ENCODE data around the gene SLC6A11.
A peak's percentile ranks its signal among the peaks of the same experiment; 100 is the strongest.

SLC6A11 gene

DNA sequence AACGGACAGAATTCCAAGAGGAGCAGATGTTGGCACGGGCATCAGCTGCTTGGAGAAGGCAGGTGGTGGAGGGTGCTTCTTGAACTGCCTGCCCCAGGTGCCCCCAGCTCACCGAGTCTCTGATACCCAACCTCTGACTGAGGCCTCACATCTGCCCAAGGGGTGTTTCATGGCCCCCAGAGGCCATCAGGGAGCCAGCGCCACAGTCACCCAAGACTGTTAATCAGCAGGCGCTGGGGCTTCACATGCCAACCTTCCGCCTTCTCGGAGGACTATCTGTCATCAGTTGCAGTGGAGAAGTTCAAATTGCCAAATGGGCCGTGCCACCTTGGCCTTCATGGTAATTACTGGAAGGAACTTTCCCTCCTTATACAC, 114.6 kb downstream of the SLC6A11 start:
- no peak for DNase-seq (ENCODE audit: low read depth in 2 of 2)

DNA sequence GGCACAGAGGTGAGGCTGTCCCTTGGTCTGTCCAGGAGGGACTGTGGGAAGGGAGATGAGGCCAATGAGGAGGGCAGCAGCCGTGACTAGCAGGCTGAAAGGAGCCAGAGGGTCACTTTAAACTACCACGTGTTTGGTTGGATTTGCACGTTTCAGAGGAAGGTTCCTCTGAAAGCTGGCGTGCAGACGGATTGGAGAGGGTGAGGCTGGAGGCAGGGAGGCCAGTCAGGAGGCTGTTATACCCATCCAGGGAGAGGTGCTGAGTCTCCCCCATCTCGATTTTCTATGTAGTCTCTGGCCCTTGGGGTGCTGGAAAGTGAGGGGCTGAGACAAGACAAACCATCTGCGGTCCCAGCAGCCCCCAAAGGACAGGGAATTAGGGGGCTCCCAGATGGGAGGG, 116.6 kb downstream of the SLC6A11 start:
- DNase-seq (ENCODE audit: low read depth in 2 of 2) = no peak

DNA sequence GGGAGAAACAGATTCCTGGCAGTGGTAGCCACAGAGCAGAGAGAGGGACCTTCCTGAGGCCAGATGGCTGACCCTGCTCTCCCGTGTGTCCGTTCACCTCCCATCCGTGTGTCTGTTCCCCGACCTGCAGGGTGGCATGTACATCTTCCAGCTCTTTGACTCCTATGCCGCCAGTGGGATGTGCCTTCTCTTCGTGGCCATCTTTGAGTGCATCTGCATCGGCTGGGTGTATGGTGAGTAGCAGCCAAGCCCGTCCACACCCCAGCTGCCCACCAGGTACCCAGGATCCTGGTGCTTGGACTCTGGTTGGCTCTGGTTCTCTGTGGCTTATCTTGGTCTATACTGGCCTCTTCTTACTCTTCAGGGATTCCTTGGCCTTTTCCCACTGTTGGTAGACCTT, 117.0 kb downstream of the SLC6A11 start:
- no peak for DNase-seq (ENCODE audit: low read depth in 2 of 2)

DNA sequence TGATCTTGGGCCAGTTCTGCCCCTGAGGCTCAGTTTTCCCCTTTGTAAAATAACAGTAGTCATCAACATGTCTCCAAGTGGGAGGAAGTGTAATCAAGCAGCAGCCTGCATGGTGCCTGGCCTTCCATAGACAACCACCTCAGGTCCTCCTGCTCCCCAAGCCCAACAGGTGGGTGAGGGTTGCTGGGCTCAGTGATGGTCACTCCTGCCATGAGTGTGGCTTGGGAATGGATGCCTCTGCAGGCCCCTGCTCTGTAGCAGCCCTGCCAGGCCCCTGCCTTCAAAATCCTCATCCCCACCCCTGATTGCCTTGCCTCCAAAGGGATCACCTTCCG, 117.4 kb downstream of the SLC6A11 start:
- DNase-seq (ENCODE audit: low read depth in 2 of 2) = no peak

DNA sequence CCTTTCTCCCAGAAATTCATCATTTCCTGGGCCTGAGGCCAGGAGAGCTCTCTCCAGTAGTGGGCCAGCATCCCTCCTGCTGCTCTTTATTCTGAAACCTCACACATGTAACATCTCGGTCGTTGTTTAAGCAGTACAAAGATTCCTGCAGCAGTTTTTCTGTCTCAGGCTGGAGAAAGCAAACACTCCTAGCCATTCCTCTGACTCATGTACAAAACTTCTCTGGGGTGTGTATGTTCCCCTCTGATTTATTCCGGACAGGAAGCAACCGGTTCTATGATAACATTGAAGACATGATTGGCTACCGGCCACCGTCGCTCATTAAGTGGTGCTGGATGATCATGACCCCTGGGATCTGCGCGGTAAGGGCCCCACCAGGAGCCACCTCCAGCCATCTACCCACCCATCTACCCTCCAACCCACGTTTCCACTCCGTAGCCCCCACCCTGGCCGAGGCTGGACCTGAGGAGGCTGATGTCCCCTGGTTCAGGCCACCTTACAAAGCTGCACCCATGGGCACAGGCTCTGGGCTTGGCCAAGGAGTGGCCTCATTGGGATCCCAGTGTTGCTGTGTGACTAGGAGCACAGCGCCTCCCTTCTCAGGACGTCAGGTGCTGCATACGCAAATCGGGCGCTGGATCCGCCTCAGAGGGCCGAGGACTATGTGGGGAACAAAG, 117.9 kb downstream of the SLC6A11 start:
- DNase-seq (ENCODE audit: low read depth in 2 of 2) = peak; percentile 12 to 23

DNA sequence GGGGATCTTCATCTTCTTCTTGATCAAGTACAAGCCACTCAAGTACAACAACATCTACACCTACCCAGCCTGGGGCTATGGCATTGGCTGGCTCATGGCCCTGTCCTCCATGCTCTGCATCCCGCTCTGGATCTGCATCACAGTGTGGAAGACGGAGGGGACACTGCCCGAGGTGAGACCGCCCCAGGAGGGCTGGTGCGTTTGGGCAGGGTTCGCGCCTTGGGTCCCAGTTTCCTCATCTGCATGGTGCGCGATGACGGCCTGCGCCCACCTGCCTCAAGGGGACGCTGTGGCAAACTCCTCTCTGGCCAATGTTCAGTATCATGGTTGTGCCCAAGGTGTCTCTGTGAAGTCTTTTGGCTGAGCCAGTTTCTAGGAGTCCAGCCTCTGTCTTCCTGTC, 119.0 kb downstream of the SLC6A11 start:
- DNase-seq (ENCODE audit: low read depth in 2 of 2) = no peak

DNA sequence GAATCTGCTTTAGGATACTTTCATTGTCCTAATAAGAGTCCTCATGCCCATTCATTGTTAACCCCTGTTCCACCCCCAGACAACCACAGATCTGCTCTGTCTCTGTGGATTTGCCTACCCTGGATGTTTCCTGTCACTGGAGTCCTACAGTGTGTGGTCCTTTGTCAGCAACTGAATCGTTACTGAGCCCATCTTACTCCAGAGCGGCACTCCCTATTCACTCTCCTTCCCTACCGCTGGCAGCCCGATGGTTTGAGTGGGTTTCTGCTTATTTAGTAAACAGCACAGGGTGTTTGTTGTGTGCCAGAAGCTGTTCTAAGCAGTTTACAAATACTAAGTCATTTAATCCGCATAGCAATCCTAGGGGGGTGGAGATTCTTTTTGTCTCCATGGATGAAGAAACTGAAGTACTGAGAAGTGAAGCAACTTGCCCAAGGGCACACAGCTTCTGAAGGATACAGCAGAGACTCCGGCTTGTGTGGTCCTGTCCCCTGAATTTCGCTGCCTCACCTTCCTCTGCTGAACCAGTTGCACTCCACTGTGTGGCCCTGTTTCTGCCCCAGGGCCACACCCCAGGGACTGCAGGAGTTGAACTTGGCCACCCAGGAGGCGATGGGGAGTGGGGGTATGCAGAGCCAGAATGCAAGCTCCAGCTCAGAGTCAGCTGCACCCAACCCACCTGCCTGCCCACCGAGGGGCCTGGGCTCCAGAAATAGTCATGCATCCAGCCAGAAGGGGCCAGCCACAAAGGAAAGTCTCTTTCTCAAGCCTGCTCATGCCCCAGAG, 120.0 kb downstream of the SLC6A11 start:
- DNase-seq (ENCODE audit: low read depth in 2 of 2) = no peak

DNA sequence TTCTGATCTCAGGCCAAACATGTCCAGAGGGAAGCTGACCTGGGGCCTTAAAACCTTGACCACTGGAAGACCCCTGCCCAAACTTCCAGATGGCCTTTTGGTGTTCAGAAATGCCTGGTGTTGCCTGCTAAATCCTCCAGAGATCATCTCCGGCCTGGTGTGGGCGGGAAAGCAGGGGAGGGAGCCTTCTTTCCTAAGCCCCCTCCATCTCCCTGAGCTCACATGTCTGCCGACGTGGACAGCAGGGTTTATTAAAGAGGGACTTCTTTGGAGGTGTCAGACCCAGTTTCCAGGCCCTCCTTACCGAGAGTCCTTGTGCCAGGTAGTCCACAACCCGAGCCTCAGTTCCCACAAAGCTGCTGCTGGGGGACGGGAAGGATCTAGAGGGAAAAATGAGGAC, 120.7 kb downstream of the SLC6A11 start:
- DNase-seq (ENCODE audit: low read depth in 2 of 2) = no peak

DNA sequence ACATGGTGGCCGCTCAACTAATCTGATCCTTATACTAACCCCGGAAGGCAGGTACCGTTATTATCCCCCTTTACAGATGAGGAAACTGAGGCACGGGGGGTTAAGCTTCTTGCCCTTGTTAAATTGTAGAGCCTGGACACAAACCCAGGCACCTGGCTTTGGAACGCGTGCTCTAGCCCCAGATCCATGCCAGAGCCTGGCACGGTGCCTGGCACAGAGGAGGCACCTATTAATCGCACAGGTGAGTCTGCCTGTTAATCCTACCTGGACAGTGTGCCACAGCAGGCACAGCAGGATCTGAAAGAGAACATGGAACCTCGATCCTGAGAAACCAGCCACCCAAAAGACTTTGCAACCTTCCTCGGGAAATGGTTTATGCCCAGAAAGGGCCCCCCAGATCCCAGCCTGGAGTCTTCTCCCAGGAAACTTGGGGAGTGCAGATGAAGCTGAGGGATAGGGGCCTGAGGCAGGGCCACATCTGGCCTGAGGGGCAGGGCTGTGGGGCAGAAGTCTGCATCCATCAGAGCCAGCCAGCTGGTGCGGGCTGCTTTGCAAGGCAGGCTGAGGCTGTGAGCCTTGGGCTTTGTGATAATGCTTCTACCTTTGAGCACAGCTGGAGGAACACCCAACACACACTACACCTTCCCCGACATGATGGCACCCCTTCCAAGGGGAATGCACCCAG, 121.3 kb downstream of the SLC6A11 start:
- DNase-seq (ENCODE audit: low read depth in 2 of 2) = no peak

DNA sequence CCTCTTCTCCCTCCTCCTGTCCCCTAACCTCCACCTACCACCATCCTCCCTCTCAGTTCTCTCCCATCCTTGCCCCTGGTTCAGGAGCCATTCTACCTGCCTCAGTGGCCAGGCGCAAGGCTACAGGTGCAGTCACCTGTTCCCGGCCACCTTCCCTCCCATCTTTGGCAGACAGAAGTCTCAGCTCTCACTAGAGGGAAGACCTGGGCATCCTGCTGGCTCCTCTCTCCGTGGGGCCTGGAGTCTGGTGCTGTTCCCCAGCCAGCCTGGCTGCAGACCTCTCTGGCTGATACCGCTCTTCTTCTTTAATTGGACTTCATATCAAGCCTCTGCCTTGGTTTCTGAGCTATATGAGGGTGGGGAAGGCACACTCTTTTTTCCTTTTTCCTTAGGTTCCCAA, 123.5 kb downstream of the SLC6A11 start:
- no peak for DNase-seq (ENCODE audit: low read depth in 2 of 2)

DNA sequence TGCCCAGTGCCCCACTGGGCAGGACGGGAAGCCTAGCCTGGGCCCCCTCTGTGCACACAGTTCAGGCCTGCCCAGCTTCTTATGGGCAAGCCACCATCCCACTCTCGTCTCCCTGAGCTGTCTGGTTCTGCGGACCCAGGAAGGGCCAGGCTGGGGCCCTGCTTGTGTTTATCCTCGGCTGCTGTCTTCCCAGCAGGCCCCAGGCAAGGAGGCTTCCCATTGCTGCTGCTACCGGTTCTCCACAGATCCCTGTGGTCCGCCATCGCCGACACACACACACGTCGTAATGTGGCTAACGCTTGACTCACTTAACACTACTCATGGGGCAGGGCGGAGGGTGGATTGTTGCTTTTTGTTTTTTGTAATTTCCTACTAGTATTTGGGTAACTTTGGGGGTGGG, 124.1 kb downstream of the SLC6A11 start:
- no peak for DNase-seq (ENCODE audit: low read depth in 2 of 2)

DNA sequence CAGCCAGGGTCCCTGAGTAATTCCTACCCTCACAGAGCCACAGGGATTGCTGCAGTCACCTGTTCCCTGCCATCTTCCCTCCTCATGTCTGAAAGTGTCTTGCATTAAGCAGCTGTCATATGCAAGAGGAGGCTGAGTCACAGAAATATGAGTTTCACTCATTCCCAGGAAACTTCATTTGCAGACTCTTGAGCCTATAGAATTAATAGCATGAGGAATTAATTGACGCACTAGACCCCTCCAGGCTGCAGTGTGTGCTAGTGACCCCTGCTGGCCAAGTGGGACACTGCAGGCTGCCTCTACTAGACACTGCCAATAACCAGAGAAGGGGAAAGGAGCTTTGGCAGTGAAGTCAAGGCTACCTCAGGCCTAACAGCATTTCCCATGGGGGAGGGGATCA, 125.9 kb downstream of the SLC6A11 start:
- DNase-seq (ENCODE audit: low read depth in 2 of 2) = no peak

DNA sequence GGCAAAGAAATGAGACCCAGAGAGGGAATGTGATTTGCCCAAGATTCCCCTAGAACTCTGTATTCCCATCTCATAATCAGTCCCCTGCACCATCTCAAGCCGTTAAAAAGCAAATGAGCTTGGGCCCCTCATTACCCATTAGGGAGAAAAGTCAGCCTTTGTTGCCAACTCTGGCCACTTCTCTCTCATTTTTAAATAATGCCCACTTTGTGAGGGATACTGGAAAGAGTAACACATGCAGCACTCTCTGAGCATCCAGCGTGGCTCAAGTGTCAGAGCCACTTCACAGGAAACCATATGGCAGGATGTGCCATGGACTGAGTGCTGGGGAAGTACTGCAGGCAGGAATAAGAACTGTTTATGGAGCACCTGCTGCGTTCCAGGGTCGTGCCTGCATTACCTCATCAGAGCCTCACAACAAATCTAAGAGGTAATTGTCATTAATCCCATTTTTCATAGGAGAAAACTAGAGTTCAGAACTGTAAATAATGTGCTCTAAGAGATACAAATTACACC, 126.7 kb downstream of the SLC6A11 start:
- no peak for DNase-seq (ENCODE audit: low read depth in 2 of 2)

DNA sequence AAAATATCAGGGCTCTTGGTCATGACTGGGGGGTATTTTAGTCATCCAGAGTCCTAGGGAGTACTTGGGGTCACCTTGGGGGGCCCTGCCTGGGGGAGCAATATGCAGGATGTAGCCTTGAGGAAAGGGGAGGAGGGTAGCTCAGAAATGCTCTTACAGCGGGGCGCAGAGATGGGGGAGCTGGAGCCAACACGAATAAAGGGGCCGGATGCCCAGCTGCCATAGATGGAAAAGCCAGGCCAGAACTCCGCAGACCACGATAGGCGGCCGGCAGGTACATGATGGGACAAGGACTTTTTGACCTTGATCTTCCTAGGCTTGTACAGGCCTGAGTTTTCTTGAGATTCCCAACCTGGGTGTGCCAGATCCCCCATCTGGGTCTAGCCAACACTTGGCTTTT, 128.8 kb downstream of the SLC6A11 start:
- DNase-seq (ENCODE audit: low read depth in 2 of 2) = no peak

DNA sequence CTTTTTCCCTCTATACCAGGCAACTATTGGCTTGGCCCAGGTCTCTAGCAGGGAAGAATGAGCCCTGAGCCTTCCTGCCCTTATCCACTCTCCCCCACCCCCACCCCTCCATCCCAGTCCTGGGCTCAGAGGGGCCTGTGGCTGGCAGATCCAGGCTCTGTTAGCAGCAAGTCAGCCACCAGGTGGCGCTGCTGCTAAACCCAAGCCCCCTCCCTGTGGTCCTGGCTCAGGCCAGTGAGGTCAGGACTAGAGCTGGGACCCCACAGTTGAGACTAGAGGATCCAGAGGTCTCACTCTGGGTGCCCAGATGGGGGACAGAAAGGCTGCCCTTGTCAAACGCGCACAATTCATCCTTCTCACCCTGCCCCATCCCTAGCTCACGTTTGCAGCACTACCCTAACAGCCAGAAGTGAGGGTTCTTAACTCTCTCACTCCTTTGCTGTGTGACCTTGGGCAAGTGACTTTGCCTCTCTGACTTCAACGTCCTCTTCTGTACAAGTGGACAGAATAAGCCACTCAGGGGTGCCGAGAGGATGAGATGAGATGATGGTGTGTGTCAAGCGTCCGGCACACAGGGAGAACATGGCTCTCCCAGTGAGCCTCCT, 129.8 kb downstream of the SLC6A11 start:
- DNase-seq (ENCODE audit: low read depth in 2 of 2) = no peak

DNA sequence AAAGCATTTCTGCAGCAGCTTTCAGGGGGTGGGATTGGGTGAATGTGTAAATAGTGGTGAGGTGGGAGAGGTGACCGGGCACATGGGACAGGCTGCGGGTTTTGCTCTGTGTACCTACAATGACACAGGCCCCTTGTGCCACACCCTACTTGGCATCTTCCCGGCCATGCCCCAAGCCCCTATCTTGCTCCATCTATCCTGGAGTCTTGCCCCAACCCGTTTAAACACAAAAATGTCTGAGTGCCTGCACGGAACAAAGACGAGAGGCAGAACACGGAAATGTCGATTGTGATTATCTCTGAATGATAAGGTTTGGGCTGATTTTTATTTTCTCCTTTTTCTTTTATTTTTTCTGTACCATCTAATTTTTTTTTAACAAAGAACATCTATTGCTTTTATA, 130.5 kb downstream of the SLC6A11 start:
- DNase-seq (ENCODE audit: low read depth in 2 of 2) = no peak

DNA sequence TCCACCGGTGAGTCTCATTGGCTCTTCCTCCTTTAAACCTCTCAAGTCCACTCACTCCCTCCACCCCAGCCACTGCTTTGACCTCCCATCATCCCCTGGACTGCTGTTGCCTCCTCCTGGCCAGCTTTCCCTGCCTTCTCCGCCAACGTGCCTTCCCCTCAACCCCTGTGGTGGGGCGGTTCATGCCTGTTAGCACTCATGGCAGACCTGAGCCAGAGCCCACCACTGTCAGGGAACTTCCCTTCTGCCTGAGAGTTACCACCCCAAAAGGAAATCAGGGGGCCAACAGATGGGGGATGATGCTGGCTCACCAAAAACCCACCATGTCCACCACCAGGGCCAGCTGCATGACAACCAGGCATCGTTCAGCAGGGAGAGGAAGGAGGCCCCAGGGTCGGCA, 132.3 kb downstream of the SLC6A11 start:
- DNase-seq (ENCODE audit: low read depth in 2 of 2) = no peak

DNA sequence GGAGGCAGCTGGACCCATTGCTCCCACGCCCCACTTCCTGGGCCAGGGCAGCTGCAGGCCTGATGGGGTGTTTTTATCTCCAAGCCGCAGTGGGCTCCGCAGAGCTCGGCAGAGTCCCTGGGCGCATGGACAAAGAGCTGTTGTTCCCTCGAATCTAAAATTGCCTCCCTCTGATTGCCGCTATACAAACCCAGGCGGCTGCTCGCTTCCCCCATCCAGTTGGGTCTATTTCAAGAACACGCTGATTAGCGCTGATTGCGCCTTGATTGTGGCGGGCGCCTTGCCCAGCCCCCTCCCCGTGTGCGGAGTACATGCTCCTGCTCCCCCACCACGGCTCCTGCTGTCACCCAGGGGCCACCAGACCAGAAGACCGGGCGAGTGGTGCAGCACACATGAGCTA, 133.2 kb downstream of the SLC6A11 start:
- no peak for DNase-seq (ENCODE audit: low read depth in 2 of 2)

DNA sequence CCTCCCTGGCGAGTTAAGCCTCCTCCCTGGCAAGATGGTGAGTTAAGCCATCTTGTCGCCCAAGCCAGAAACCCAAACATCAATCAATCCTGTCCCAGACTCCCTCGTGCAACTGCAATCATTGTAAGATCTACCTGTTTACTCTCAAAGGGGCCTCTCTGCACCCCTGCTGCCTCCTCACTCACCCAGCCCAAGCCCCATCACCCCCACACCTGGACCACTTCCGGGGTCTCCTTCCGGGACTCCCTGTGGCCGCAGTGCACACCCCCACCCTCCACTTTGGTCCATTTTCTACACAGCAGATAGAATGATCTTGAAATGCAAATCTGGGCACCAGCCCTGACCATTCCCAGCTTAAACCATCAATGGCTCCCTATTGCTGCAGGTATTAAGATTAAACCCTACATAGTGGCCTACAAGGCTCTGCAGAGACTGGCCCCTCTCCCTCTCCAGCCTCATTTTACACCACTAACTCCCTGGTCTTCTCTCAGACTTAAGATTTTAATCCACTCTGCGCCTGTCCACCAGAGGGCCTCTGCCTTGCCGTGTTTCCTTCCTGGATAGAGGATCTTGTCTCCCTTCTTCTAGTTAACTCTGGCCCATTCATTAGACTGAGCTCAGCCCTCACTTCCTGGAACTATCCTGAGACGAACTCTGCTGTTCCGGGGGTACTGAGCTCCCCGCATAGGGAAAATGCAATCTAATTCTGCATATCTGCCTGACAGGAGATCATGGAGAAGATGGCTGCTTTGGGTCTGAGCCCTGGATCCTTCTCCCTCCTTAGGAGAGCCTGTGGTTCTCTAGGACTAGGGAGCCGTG, 134.7 kb downstream of the SLC6A11 start:
- peak; percentile 16 to 18 for DNase-seq (ENCODE audit: low read depth in 2 of 2)

DNA sequence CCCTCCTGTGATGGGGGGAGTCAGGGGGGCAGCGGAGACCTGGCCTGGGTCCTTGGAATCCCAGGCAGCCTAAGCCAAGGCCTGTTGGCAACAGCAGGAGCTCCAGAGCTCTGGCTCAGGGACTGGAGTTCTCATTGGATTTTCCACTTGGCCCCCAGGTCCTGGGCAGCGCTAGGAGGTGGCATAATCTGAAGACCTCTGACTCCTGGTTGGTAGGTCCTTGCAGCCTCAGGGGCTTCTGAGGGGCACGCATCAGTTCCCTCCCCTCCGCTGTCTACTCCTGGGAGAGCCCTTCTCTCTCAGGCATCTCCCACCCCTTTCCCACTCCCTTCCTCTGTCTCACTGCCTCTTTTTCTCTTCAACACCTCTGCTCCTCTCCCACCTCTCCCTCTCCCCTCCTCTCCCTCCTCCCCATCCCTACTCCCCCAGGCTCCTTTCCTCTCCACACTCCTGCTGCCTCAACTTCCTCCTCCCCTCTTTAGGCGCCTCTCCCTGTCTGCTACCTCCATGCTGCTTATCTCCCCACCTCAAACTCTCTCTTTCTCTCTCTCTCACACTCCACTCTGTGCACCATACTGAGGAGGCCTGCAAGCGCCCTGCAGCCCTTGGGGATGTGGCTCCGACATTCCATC, 135.4 kb downstream of the SLC6A11 start:
- no peak for DNase-seq (ENCODE audit: low read depth in 2 of 2)

DNA sequence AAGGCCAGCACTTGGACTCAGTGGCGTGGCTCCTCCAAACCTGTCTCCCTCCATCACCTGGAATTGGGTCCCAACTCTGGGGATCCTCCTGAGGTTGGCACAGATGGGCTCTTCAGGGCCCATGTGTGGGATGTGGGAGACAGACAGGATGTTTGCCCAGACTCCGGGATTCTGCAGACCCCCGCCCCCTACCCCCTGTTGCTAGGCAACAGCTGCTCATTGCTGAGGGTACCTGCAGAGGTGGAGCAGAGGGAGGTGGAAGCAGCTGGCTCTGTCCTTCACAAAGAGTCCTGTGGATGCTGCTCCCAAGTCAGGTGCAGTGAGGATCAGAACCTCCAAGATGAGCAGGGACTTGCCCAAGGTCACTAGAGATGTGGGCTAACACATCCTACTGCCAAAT, 136.5 kb downstream of the SLC6A11 start:
- DNase-seq (ENCODE audit: low read depth in 2 of 2) = no peak

All from fibroblast of skin of left quadriceps (primary cell).